ENCODE data around the gene DOCK7. TPM values are rescaled to one million over a fixed set of nuclear protein-coding genes. Genes with fewer than 3 reads are reported as not detected.

Gene DOCK7
- total and polyA plus RNA-seq, 7 donors: 3.1 to 12.9 (median 7.0) TPM

- no peak for ATAC-seq
- DNase-seq: no peak
- H3K4me1 ChIP-seq: no peaks in the 10 kb centered on the region
- H3K27me3 ChIP-seq (ENCODE audit: insufficient read depth in 3 of 3, low read length in 2 of 3): no peaks in the 10 kb centered on the region
- H3K36me3 ChIP-seq (ENCODE audit: insufficient read depth in 1 of 2, low read depth in 1 of 2): no peaks in the 10 kb centered on the region
- TF ChIP-seq, protein P1, sequence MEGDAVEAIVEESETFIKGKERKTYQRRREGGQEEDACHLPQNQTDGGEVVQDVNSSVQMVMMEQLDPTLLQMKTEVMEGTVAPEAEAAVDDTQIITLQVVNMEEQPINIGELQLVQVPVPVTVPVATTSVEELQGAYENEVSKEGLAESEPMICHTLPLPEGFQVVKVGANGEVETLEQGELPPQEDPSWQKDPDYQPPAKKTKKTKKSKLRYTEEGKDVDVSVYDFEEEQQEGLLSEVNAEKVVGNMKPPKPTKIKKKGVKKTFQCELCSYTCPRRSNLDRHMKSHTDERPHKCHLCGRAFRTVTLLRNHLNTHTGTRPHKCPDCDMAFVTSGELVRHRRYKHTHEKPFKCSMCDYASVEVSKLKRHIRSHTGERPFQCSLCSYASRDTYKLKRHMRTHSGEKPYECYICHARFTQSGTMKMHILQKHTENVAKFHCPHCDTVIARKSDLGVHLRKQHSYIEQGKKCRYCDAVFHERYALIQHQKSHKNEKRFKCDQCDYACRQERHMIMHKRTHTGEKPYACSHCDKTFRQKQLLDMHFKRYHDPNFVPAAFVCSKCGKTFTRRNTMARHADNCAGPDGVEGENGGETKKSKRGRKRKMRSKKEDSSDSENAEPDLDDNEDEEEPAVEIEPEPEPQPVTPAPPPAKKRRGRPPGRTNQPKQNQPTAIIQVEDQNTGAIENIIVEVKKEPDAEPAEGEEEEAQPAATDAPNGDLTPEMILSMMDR (IDR thresholded peaks at IDR 0.05): no peak
- H3K27ac ChIP-seq: no peak overlapping the region
- intact Hi-C loops (cut with DNase I): loop anchor here in 1 of 2 donors (5.0 kb wide), 1 partner anchor 229 kb away; no protein-coding TSS in a partner anchor
- H3K9me3 ChIP-seq: no peaks in the 10 kb centered on the region
- no peak overlapping the region for H3K4me3 ChIP-seq
- 67 to 76% (median 71%) methylated on average over 3 of the region's 3 CpGs for WGBS, 3 donors
Observed at GRCh38 chr1:62406576-62406975, 281.6 kb downstream of the DOCK7 start.

DNA sequence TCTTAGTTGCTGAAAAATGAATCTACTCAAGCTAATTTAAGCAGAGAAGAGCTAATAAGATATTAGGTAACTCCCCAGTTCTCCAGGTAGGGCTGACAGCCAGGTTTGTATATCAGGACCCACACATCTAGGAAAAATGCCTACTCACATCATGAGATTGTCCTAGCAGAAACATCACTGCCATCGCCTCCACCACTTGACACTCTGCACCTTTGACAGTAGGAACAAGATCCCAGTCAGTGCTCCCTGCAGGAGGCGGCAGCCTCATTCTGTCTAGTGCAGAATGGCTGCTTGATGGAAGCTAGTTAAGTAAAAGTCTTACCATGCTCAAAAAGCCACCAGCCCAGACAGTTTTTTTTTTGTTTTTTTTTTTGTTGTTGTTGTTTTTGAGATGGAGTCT is 282.9 kb downstream of the DOCK7 start:
- intact Hi-C loops (cut with DNase I): loop anchor here in 1 of 2 donors (5.0 kb wide), 1 partner anchor 228 kb away; no protein-coding TSS in a partner anchor

More for the DNA sequence above, 282.9 kb downstream of the DOCK7 start:
- H3K9me3 ChIP-seq: no peaks in the 10 kb centered on the region
- no peak for ATAC-seq
- TF ChIP-seq, protein P1 (IDR thresholded peaks at IDR 0.05): no peak
- no peak overlapping the region for H3K27ac ChIP-seq
- no peak for DNase-seq
- no peaks in the 10 kb centered on the region for H3K36me3 ChIP-seq (ENCODE audit: insufficient read depth in 1 of 2, low read depth in 1 of 2)
- H3K4me3 ChIP-seq: no peak overlapping the region
- H3K4me1 ChIP-seq: no peaks in the 10 kb centered on the region
- WGBS, 3 donors: 97 to 98% (median 98%) methylated on average over 2 of the region's 2 CpGs
- H3K27me3 ChIP-seq (ENCODE audit: insufficient read depth in 3 of 3, low read length in 2 of 3): no peaks in the 10 kb centered on the region

Other genes starting within 250 kb of the DOCK7 start
- gene ANGPTL3, start 90.9 kb downstream of the DOCK7 start, total RNA-seq: not detected
- gene ANGPTL3, start 90.9 kb downstream of the DOCK7 start, polyA plus RNA-seq: not detected
- gene ATG4C, start 95.7 kb upstream of the DOCK7 start, total RNA-seq: 1 to 10 TPM; 4.0 to 6.4 (median 5.6) TPM
- gene ATG4C, start 95.7 kb upstream of the DOCK7 start, polyA plus RNA-seq: 1 to 10 TPM; 3.3 to 8.3 (median 4.3) TPM